ENCODE measurements around the gene BIN1.

Gene BIN1

GRCh38 chr2:127020536-127020935, 86.4 kb downstream of the BIN1 start:
- Mint-ChIP-seq H3K9me3 (no peaks in the 10 kb centered on the region), H3K27me3 (peaks cover 0 to 12% of the 10 kb centered on the region in 2 donors), H3K4me1 (ENCODE audit: low read depth in 2 of 2) (peaks cover under 1 to 4% of the 10 kb centered on the region in 2 donors), H3K27ac (no peak overlapping the region), H3K36me3 (ENCODE audit: insufficient read depth) (no peaks in the 10 kb centered on the region), H3K4me3 (no peak overlapping the region)
- ATAC-seq (replicated peaks) (no peak), DNase-seq (no peak)

- Mint-ChIP-seq H3K4me3 (no peak overlapping the region), H3K27me3 (peaks cover 20 to 40% of the 10 kb centered on the region in 2 donors), H3K9me3 (no peaks in the 10 kb centered on the region), H3K4me1 (ENCODE audit: low read depth in 2 of 2) (no peaks in the 10 kb centered on the region), H3K36me3 (ENCODE audit: insufficient read depth) (no peaks in the 10 kb centered on the region), H3K27ac (no peak overlapping the region)
- no peak for ATAC-seq (replicated peaks)
- no peak for DNase-seq
These were observed 89.4 kb downstream of the BIN1 start for GRCh38 chr2:127017548-127017947.

- Mint-ChIP-seq H3K9me3 (no peaks in the 10 kb centered on the region), H3K4me3 (no peak overlapping the region), H3K4me1 (ENCODE audit: low read depth in 2 of 2) (no peaks in the 10 kb centered on the region), H3K27ac (no peak overlapping the region), H3K27me3 (peaks cover 20 to 53% of the 10 kb centered on the region in 2 donors), H3K36me3 (ENCODE audit: insufficient read depth) (no peaks in the 10 kb centered on the region)
- ATAC-seq (replicated peaks), result no peak
- no peak for DNase-seq
These were observed 90.6 kb downstream of the BIN1 start for GRCh38 chr2:127016329-127016728.

GRCh38 chr2:127015106-127015910, 91.6 kb downstream of the BIN1 start:
- Mint-ChIP-seq H3K36me3 (ENCODE audit: insufficient read depth) (no peaks in the 10 kb centered on the region), H3K27me3 (peaks cover 26 to 58% of the 10 kb centered on the region in 2 donors), H3K4me1 (ENCODE audit: low read depth in 2 of 2) (no peaks in the 10 kb centered on the region), H3K4me3 (no peak overlapping the region), H3K9me3 (no peaks in the 10 kb centered on the region), H3K27ac (no peak overlapping the region)
- no peak for ATAC-seq (replicated peaks)
- DNase-seq, result no peak

GRCh38 chr2:127014630-127015029, 92.3 kb downstream of the BIN1 start:
- Mint-ChIP-seq H3K9me3 (no peaks in the 10 kb centered on the region), H3K36me3 (ENCODE audit: insufficient read depth) (no peaks in the 10 kb centered on the region)
- no peak for DNase-seq

GRCh38 chr2:127014224-127014623, 92.7 kb downstream of the BIN1 start:
- Mint-ChIP-seq H3K27me3 (peaks cover 35 to 61% of the 10 kb centered on the region in 2 donors), H3K4me3 (no peak overlapping the region), H3K27ac (no peak overlapping the region), H3K4me1 (ENCODE audit: low read depth in 2 of 2) (no peaks in the 10 kb centered on the region), H3K9me3 (no peaks in the 10 kb centered on the region), H3K36me3 (ENCODE audit: insufficient read depth) (no peaks in the 10 kb centered on the region)
- no peak for ATAC-seq (replicated peaks)
- DNase-seq, result no peak

More at GRCh38 chr2:127014630-127015029, 92.3 kb downstream of the BIN1 start:
- H3K4me3 Mint-ChIP-seq, result no peak overlapping the region
- peaks cover 32 to 58% of the 10 kb centered on the region in 2 donors for H3K27me3 Mint-ChIP-seq
- H3K27ac Mint-ChIP-seq, result no peak overlapping the region
- ATAC-seq (replicated peaks), result no peak
- no peaks in the 10 kb centered on the region for H3K4me1 Mint-ChIP-seq (ENCODE audit: low read depth in 2 of 2)

- H3K36me3 Mint-ChIP-seq (ENCODE audit: insufficient read depth), result no peaks in the 10 kb centered on the region
- no peak for DNase-seq
- no peak overlapping the region for H3K4me3 Mint-ChIP-seq
- H3K4me1 Mint-ChIP-seq (ENCODE audit: low read depth in 2 of 2), result no peaks in the 10 kb centered on the region
- H3K27me3 Mint-ChIP-seq, result peaks cover 46 to 66% of the 10 kb centered on the region in 2 donors
- no peak for ATAC-seq (replicated peaks)
- H3K9me3 Mint-ChIP-seq, result no peaks in the 10 kb centered on the region
- no peak overlapping the region for H3K27ac Mint-ChIP-seq
These were observed 94.1 kb downstream of the BIN1 start for GRCh38 chr2:127012868-127013267.

GRCh38 chr2:127012215-127012614, 94.7 kb downstream of the BIN1 start:
- H3K4me3 Mint-ChIP-seq, result no peak overlapping the region
- no peak for DNase-seq
- H3K27me3 Mint-ChIP-seq, result peaks cover 46 to 61% of the 10 kb centered on the region in 2 donors
- ATAC-seq (replicated peaks), result no peak
- H3K27ac Mint-ChIP-seq, result no peak overlapping the region
- H3K36me3 Mint-ChIP-seq (ENCODE audit: insufficient read depth), result no peaks in the 10 kb centered on the region
- H3K4me1 Mint-ChIP-seq (ENCODE audit: low read depth in 2 of 2), result no peaks in the 10 kb centered on the region
- no peaks in the 10 kb centered on the region for H3K9me3 Mint-ChIP-seq

GRCh38 chr2:127011796-127012195, 95.2 kb downstream of the BIN1 start:
- no peak for ATAC-seq (replicated peaks)
- peaks cover 46 to 57% of the 10 kb centered on the region in 2 donors for H3K27me3 Mint-ChIP-seq
- H3K4me3 Mint-ChIP-seq, result no peak overlapping the region

GRCh38 chr2:127011231-127011661, 95.7 kb downstream of the BIN1 start:
- H3K4me1 Mint-ChIP-seq (ENCODE audit: low read depth in 2 of 2), result no peaks in the 10 kb centered on the region
- H3K36me3 Mint-ChIP-seq (ENCODE audit: insufficient read depth), result no peaks in the 10 kb centered on the region
- no peaks in the 10 kb centered on the region for H3K9me3 Mint-ChIP-seq
- ATAC-seq (replicated peaks), result no peak
- no peak overlapping the region for H3K27ac Mint-ChIP-seq
- DNase-seq, result no peak
- H3K27me3 Mint-ChIP-seq, result peaks cover 46 to 57% of the 10 kb centered on the region in 2 donors
- H3K4me3 Mint-ChIP-seq, result no peak overlapping the region

More at GRCh38 chr2:127011796-127012195, 95.2 kb downstream of the BIN1 start:
- H3K27ac Mint-ChIP-seq, result no peak overlapping the region
- H3K36me3 Mint-ChIP-seq (ENCODE audit: insufficient read depth), result no peaks in the 10 kb centered on the region
- H3K9me3 Mint-ChIP-seq, result no peaks in the 10 kb centered on the region
- no peak for DNase-seq
- no peaks in the 10 kb centered on the region for H3K4me1 Mint-ChIP-seq (ENCODE audit: low read depth in 2 of 2)

- H3K27ac Mint-ChIP-seq, result no peak overlapping the region
- H3K36me3 Mint-ChIP-seq (ENCODE audit: insufficient read depth), result no peaks in the 10 kb centered on the region
- no peaks in the 10 kb centered on the region for H3K4me1 Mint-ChIP-seq (ENCODE audit: low read depth in 2 of 2)
- ATAC-seq (replicated peaks) (no peak), DNase-seq (no peak)
- peaks cover 33 to 34% of the 10 kb centered on the region in 2 donors for H3K27me3 Mint-ChIP-seq
- no peaks in the 10 kb centered on the region for H3K9me3 Mint-ChIP-seq
- no peak overlapping the region for H3K4me3 Mint-ChIP-seq
These were observed 98.5 kb downstream of the BIN1 start for GRCh38 chr2:127008265-127009015.

- no peak for ATAC-seq (replicated peaks)
- DNase-seq, result no peak
- H3K27ac Mint-ChIP-seq, result no peak overlapping the region
- H3K4me3 Mint-ChIP-seq, result no peak overlapping the region
- peaks cover 26% of the 10 kb centered on the region in 2 donors for H3K27me3 Mint-ChIP-seq
- H3K4me1 Mint-ChIP-seq (ENCODE audit: low read depth in 2 of 2), result no peaks in the 10 kb centered on the region
- H3K9me3 Mint-ChIP-seq, result no peaks in the 10 kb centered on the region
- no peaks in the 10 kb centered on the region for H3K36me3 Mint-ChIP-seq (ENCODE audit: insufficient read depth)
These were observed 99.3 kb downstream of the BIN1 start for GRCh38 chr2:127007652-127008051.

GRCh38 chr2:127006962-127007361, 100.0 kb downstream of the BIN1 start:
- no peak for DNase-seq
- ATAC-seq (replicated peaks), result no peak
- no peaks in the 10 kb centered on the region for H3K9me3 Mint-ChIP-seq
- no peaks in the 10 kb centered on the region for H3K4me1 Mint-ChIP-seq (ENCODE audit: low read depth in 2 of 2)
- no peak overlapping the region for H3K27ac Mint-ChIP-seq
- no peaks in the 10 kb centered on the region for H3K36me3 Mint-ChIP-seq (ENCODE audit: insufficient read depth)
- peaks cover 19 to 26% of the 10 kb centered on the region in 2 donors for H3K27me3 Mint-ChIP-seq
- H3K4me3 Mint-ChIP-seq, result no peak overlapping the region
